Measurements from ENCODE around the gene GAB1.
A peak's percentile ranks its signal among the peaks of the same experiment; 100 is the strongest.

The GAB1 gene

DNA sequence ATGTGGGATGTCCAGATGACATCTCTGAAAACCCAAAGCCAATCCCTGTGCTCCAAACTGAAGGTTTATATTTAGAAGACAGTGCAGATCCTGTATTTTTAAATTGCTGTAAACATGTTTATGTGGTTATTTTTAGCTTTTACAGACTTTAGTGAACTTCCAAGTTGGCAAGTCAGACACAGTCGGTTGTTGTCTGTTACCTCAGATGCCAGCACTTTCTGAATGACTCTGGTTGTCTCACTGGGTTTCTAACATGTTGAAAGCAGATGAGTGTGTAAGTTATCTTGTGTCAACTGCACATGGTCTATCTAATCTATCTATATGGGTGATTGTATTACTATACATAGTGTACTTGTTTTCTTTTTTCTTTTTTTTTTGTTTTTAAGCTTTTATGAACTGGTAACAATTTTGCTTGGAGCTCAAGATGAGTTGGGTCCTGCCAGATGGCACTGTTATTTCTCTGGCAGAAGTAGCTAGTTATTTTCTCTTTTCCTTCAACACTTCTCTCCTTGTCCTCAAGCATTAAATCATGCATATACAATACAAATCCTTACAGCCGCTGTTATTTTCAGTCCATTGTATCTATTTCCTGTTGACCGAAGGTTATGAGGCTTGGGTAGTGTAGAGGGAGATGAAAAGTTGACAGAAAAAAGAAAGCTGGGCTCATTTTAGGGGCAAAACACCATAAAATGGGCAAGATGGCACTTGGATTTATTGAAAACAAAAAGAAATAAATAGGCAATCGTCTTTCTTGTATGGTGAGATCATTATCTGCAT lies 66.3 kb downstream of the GAB1 start:
- Histone ChIP-seq H3K4me3 (ENCODE audit: extremely low read depth, insufficient read depth, low read length, poor library complexity, severe bottlenecking) (no peak overlapping the region), H3K4me1 (ENCODE audit: control insufficient read depth, insufficient read depth, low read length, poor library complexity, severe bottlenecking) (peaks cover 25% of the 10 kb centered on the region)
- 83 to 100% methylated on average over 2 to 3 of the region's 4 CpGs for WGBS, 2 experiments (ENCODE audit: insufficient coverage in 2 of 2)

DNA sequence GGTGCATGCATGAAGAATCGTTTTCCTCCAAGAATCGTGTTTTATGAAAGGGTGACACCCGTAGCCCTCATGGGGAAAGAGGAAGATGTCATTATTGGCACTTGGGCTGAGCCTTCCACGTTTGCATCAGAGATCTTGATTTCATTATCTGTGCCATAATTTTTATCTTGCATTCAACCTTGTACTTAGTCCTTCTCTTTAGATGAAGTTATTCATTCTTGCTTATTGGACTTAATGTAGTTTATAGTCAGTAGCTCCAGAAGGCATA lies 66.8 kb downstream of the GAB1 start:
- Histone ChIP-seq H3K27ac (ENCODE audit: low read depth, low read length, severe bottlenecking) (no peak overlapping the region), H3K4me1 (ENCODE audit: control insufficient read depth, insufficient read depth, low read length, poor library complexity, severe bottlenecking) (peaks cover 30% of the 10 kb centered on the region), H3K36me3 (ENCODE audit: control insufficient read depth, insufficient read depth, low read length) (no peaks in the 10 kb centered on the region), H3K9me3 (ENCODE audit: control insufficient read depth, low read length) (no peaks in the 10 kb centered on the region), H3K4me3 (ENCODE audit: extremely low read depth, insufficient read depth, low read length, poor library complexity, severe bottlenecking) (no peak overlapping the region)
- 94 to 97% methylated on average over 3 of the region's 4 CpGs for WGBS, 2 experiments (ENCODE audit: insufficient coverage in 2 of 2)

More for the DNA sequence above, 66.3 kb downstream of the GAB1 start:
- Histone ChIP-seq H3K36me3 (ENCODE audit: control insufficient read depth, insufficient read depth, low read length) (no peaks in the 10 kb centered on the region), H3K9me3 (ENCODE audit: control insufficient read depth, low read length) (no peaks in the 10 kb centered on the region), H3K27ac (ENCODE audit: low read depth, low read length, severe bottlenecking) (no peak overlapping the region)

DNA sequence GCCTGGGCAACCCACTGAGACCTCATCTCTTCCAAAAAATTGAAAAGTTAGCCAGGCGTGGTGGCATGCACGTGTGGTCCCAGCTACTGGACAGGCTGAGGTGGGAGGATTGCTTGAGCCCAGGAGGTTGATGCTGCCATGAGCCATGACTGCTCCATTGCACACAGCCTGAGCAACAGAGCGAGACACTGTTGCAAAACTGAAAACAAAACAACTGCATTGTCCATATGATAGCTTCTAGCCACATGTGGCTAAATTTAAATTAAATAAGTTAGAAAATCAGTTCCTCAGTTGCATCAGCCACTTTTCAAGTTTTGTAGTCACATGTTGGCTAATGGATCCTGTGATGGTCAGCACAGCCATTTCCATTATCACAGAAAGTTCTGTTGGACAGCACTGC lies 67.9 kb downstream of the GAB1 start:
- H3K4me3 ChIP-seq (ENCODE audit: extremely low read depth, insufficient read depth, low read length, poor library complexity, severe bottlenecking): no peak overlapping the region
- no peak overlapping the region for H3K27ac ChIP-seq (ENCODE audit: low read depth, low read length, severe bottlenecking)
- WGBS, 2 experiments (ENCODE audit: insufficient coverage in 2 of 2): 100% methylated on average over 2 to 3 of the region's 3 CpGs

DNA sequence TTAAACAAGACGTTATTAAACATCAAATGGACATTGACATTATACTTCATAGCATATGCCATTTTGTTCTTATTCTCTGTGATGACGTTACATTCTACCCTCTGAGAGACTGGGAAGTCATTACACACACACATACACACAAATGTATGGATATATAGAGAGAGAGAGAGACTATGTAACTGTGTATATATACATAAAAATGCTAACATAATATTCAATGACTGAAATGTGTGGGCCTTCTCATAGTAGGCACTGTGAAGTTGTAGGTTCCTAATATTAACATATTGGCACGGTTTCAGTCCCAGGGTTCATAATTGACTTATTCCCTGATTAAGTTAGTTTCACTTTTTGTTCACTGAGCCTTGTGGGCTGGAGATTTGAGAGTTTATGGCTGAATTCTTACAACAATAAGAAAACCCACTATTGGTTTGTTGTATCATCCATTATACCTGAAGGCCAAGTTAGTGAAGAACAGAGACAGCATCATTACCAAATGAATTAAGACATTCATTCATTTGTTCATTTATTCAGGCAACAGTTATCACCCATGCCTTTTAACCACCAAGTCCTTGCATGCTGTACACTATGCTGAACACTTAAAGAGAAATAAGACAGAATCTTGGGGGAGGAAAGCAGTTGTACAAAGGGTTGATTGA lies 68.5 kb downstream of the GAB1 start:
- Histone ChIP-seq H3K4me3 (ENCODE audit: extremely low read depth, insufficient read depth, low read length, poor library complexity, severe bottlenecking) (no peak overlapping the region), H3K4me1 (ENCODE audit: control insufficient read depth, insufficient read depth, low read length, poor library complexity, severe bottlenecking) (peaks cover 39% of the 10 kb centered on the region), H3K9me3 (ENCODE audit: control insufficient read depth, low read length) (no peaks in the 10 kb centered on the region), H3K27ac (ENCODE audit: low read depth, low read length, severe bottlenecking) (no peak overlapping the region), H3K36me3 (ENCODE audit: control insufficient read depth, insufficient read depth, low read length) (no peaks in the 10 kb centered on the region)
- 100% methylated on average over 1 of the region's 3 CpGs; no CpG with 5 or more reads in 1 of the 2 experiments for WGBS, 2 experiments (ENCODE audit: insufficient coverage in 2 of 2)

More for the DNA sequence above, 67.9 kb downstream of the GAB1 start:
- Histone ChIP-seq H3K9me3 (ENCODE audit: control insufficient read depth, low read length) (no peaks in the 10 kb centered on the region), H3K36me3 (ENCODE audit: control insufficient read depth, insufficient read depth, low read length) (no peaks in the 10 kb centered on the region), H3K4me1 (ENCODE audit: control insufficient read depth, insufficient read depth, low read length, poor library complexity, severe bottlenecking) (peaks cover 39% of the 10 kb centered on the region)

DNA sequence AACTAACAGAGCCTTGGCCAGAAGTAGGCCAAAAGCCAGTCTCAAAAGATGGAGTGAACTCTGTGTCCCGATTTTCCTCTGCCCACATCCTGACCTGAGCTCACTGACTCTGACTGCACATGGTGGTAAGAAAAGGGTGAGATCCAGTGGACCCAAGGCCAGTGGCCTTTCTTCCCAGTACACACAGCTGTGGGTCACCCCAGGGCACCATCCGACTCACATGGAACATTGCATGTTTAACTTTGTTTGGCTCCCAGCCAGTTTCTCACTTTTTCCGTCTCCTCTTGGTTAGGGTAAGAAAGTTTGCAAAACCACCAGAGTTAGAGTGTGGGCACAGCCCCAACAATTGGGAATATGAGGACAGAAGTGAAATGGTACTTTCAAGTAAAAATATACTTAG lies 69.8 kb downstream of the GAB1 start:
- no peaks in the 10 kb centered on the region for H3K36me3 ChIP-seq (ENCODE audit: control insufficient read depth, insufficient read depth, low read length)
- 84 to 100% methylated on average over 1 to 2 of the region's 3 CpGs for WGBS, 2 experiments (ENCODE audit: insufficient coverage in 2 of 2)
- peaks cover 49% of the 10 kb centered on the region for H3K4me1 ChIP-seq (ENCODE audit: control insufficient read depth, insufficient read depth, low read length, poor library complexity, severe bottlenecking)
- H3K27ac ChIP-seq (ENCODE audit: low read depth, low read length, severe bottlenecking): peak overlapping the region; percentile 75
- no peak overlapping the region for H3K4me3 ChIP-seq (ENCODE audit: extremely low read depth, insufficient read depth, low read length, poor library complexity, severe bottlenecking)
- no peaks in the 10 kb centered on the region for H3K9me3 ChIP-seq (ENCODE audit: control insufficient read depth, low read length)

DNA sequence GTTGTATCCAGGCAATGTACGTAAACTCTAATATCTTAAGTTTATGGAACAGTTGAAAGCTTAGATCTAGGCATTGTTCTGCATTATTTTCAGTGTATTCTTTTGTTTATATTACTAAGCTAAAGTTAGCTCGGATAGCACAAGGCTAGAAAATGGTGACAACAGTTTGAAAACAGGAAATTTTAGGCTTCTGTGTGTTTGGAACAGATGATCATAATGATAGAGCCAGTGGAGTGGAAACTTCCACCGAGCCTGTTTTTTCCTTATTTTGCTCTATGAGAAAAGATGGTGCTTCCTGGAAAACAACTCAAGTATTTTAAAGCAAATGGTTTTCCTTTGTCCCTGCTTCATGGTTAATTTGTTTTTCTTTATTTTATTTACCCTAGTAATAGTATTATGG lies 70.8 kb downstream of the GAB1 start:
- H3K9me3 ChIP-seq (ENCODE audit: control insufficient read depth, low read length): no peaks in the 10 kb centered on the region
- H3K36me3 ChIP-seq (ENCODE audit: control insufficient read depth, insufficient read depth, low read length): no peaks in the 10 kb centered on the region
- H3K4me1 ChIP-seq (ENCODE audit: control insufficient read depth, insufficient read depth, low read length, poor library complexity, severe bottlenecking): peaks cover 52% of the 10 kb centered on the region
- 45 to 60% methylated on average over 1 to 2 of the region's 3 CpGs for WGBS, 2 experiments (ENCODE audit: insufficient coverage in 2 of 2)
- no peak overlapping the region for H3K4me3 ChIP-seq (ENCODE audit: extremely low read depth, insufficient read depth, low read length, poor library complexity, severe bottlenecking)
- H3K27ac ChIP-seq (ENCODE audit: low read depth, low read length, severe bottlenecking): peak overlapping the region; percentile 75

DNA sequence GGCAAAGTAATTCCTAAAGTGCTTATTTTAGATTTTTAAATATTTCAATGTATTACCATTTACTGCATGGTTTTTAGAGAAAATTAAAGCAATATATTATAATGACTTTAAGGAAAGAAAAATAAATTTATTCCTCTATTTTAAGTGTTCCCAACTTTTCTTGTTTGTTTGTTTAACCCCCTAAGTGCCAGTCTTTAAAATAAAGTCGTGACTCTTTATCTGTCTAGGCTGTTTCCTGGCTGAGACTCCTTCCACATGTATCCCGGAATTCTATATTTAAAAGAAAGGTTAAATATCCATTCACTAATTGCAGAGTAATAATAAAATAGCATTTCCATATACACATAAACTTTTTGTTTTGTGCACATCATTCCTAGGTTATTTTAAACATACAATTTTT lies 71.2 kb downstream of the GAB1 start:
- peaks cover 47% of the 10 kb centered on the region for H3K4me1 ChIP-seq (ENCODE audit: control insufficient read depth, insufficient read depth, low read length, poor library complexity, severe bottlenecking)
- no CpG with 5 or more reads among the region's 2 CpGs for WGBS, 2 experiments (ENCODE audit: insufficient coverage in 2 of 2)
- no peak overlapping the region for H3K27ac ChIP-seq (ENCODE audit: low read depth, low read length, severe bottlenecking)

DNA sequence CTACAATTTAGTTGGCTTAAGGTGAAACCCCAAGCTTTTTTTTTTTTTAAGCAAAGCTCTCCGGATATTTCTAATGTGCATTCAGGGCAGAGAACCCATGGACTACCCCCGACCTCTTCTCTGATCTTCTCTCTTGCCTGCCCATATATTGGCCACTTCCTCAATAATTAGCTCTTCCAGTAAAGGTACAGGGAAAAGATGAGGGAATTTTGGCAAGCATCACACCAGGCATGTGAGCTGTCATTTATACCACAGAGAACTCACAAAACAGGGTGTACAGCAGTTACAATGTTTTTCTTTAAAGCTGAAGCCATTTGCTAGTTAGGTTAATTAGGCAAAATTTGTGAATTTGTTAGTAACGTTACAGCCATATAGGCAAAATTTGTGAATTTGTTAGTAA lies 73.3 kb downstream of the GAB1 start:
- peaks cover 49% of the 10 kb centered on the region for H3K4me1 ChIP-seq (ENCODE audit: control insufficient read depth, insufficient read depth, low read length, poor library complexity, severe bottlenecking)
- no peaks in the 10 kb centered on the region for H3K9me3 ChIP-seq (ENCODE audit: control insufficient read depth, low read length)
- WGBS, 2 experiments (ENCODE audit: insufficient coverage in 2 of 2): 71 to 100% methylated on average over 1 of the region's 3 CpGs
- H3K27ac ChIP-seq (ENCODE audit: low read depth, low read length, severe bottlenecking): no peak overlapping the region
- no peak overlapping the region for H3K4me3 ChIP-seq (ENCODE audit: extremely low read depth, insufficient read depth, low read length, poor library complexity, severe bottlenecking)
- H3K36me3 ChIP-seq (ENCODE audit: control insufficient read depth, insufficient read depth, low read length): no peaks in the 10 kb centered on the region

More for the DNA sequence above, 71.2 kb downstream of the GAB1 start:
- no peaks in the 10 kb centered on the region for H3K9me3 ChIP-seq (ENCODE audit: control insufficient read depth, low read length)
- no peak overlapping the region for H3K4me3 ChIP-seq (ENCODE audit: extremely low read depth, insufficient read depth, low read length, poor library complexity, severe bottlenecking)
- H3K36me3 ChIP-seq (ENCODE audit: control insufficient read depth, insufficient read depth, low read length): no peaks in the 10 kb centered on the region

DNA sequence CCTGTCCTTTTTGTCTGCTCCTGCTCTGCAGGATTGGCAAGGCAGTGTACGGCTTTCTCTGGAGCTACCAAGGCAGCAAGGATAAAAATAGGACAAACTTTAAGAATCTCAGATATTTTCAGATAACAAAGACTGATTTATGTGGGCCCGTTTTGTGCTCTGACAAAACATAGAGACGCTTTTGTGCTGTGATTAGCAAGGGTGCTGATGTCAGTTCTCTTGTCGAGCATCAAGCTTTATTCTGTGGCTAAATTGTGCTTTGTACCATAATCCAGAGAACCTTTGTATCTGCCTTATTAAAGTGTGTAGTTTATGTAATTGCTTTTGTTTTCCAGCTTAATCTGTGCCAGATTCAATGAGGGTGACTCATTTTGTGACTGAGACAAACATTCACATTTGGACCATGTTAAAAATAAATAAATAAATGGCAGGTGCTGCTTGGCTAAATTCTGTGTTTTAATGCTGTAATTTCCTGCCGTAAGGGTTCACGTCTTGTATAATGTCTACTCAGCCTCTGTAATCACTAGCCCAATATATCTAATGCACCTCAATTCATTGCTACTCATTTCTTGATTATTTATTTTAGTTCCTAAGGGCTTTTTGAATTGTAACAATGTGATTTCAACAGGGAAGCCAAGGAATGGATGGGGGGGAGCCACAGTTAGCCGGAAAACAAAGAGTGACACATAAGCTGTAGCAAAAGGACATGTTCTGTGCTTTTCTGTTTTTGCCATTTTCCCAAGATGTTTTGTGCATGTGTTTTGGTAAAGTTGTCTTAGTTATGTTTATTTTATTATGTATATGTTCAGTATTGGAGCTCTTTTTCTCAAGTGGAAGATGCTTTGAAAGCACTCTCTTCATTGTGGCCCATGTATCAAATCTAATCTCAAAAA lies 75.1 kb downstream of the GAB1 start:
- Histone ChIP-seq H3K4me1 (ENCODE audit: control insufficient read depth, insufficient read depth, low read length, poor library complexity, severe bottlenecking) (peaks cover 37% of the 10 kb centered on the region), H3K4me3 (ENCODE audit: extremely low read depth, insufficient read depth, low read length, poor library complexity, severe bottlenecking) (no peak overlapping the region), H3K36me3 (ENCODE audit: control insufficient read depth, insufficient read depth, low read length) (peaks cover 11% of the 10 kb centered on the region), H3K27ac (ENCODE audit: low read depth, low read length, severe bottlenecking) (peak overlapping the region; percentile 50), H3K9me3 (ENCODE audit: control insufficient read depth, low read length) (no peaks in the 10 kb centered on the region)
- WGBS, 2 experiments (ENCODE audit: insufficient coverage in 2 of 2): 93% methylated on average over 3 to 5 of the region's 7 CpGs

DNA sequence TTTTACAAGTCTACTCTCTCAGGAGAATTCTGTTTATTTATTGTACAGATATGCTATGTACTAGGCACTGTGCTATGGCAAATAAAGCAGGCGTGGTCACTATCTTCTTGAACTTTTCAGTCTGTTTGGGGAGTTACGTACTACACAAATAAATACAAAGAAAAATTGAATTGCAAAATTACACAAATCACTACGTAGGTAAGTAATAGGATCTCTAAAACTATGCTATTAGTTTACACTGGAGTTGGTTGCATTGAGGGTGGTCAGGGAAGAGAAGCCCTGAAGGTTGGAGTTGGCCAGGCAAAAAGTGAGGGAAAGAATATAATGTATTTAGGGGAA lies 75.7 kb downstream of the GAB1 start:
- Histone ChIP-seq H3K27ac (ENCODE audit: low read depth, low read length, severe bottlenecking) (no peak overlapping the region), H3K36me3 (ENCODE audit: control insufficient read depth, insufficient read depth, low read length) (peaks cover 14% of the 10 kb centered on the region), H3K9me3 (ENCODE audit: control insufficient read depth, low read length) (no peaks in the 10 kb centered on the region), H3K4me3 (ENCODE audit: extremely low read depth, insufficient read depth, low read length, poor library complexity, severe bottlenecking) (no peak overlapping the region), H3K4me1 (ENCODE audit: control insufficient read depth, insufficient read depth, low read length, poor library complexity, severe bottlenecking) (peaks cover 37% of the 10 kb centered on the region)
- 100% methylated on average over 1 of the region's 3 CpGs; no CpG with 5 or more reads in 1 of the 2 experiments for WGBS, 2 experiments (ENCODE audit: insufficient coverage in 2 of 2)

All from mesodermal cell (in vitro differentiated cells).